ENCODE data around the gene DISC1.

DISC1 gene

GRCh38 chr1:231838521-231838920 lies 211.9 kb downstream of the DISC1 start:
- H3K4me3 ChIP-seq (replicated peaks; ENCODE audit: insufficient read depth, low read length) = no peak overlapping the region

DNA sequence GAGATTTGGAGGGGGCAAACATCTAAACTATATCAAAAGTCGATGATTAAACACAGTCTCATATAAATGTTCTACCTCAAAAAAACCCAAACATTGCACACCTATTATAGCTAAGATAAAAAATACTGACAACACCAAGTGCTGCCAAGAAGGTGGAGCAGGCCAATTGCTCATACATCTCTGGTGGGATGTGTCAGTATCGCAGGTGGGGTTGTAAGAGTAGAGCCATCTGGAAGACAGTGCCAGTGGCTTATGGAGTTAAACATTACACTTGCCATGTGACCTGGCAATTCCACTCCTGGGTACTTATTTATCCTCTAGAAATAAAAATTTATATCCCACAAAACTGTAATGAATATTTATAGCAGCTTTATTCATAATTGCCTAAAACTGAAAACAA lies 213.4 kb downstream of the DISC1 start:
- no peak for DNase-seq (ENCODE audit: low read depth in 1 of 2, low spot score in 1 of 2)
- TF ChIP-seq, protein P1, sequence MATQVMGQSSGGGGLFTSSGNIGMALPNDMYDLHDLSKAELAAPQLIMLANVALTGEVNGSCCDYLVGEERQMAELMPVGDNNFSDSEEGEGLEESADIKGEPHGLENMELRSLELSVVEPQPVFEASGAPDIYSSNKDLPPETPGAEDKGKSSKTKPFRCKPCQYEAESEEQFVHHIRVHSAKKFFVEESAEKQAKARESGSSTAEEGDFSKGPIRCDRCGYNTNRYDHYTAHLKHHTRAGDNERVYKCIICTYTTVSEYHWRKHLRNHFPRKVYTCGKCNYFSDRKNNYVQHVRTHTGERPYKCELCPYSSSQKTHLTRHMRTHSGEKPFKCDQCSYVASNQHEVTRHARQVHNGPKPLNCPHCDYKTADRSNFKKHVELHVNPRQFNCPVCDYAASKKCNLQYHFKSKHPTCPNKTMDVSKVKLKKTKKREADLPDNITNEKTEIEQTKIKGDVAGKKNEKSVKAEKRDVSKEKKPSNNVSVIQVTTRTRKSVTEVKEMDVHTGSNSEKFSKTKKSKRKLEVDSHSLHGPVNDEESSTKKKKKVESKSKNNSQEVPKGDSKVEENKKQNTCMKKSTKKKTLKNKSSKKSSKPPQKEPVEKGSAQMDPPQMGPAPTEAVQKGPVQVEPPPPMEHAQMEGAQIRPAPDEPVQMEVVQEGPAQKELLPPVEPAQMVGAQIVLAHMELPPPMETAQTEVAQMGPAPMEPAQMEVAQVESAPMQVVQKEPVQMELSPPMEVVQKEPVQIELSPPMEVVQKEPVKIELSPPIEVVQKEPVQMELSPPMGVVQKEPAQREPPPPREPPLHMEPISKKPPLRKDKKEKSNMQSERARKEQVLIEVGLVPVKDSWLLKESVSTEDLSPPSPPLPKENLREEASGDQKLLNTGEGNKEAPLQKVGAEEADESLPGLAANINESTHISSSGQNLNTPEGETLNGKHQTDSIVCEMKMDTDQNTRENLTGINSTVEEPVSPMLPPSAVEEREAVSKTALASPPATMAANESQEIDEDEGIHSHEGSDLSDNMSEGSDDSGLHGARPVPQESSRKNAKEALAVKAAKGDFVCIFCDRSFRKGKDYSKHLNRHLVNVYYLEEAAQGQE (IDR thresholded peaks at IDR 0.05; ENCODE audit: insufficient replicate concordance, low read depth) = no peak
- TF ChIP-seq CTCF (IDR thresholded peaks at IDR 0.05; ENCODE audit: insufficient read depth, low read length) (no peak), POLR2AphosphoS5 (IDR thresholded peaks at IDR 0.05; ENCODE audit: low read depth) (no peak), SPI1 (IDR thresholded peaks at IDR 0.05; ENCODE audit: borderline replicate concordance, low read depth) (no peak), GABPA (IDR thresholded peaks at IDR 0.05; ENCODE audit: low read depth) (no peak)
- H3K4me3 ChIP-seq (replicated peaks; ENCODE audit: insufficient read depth, low read length) = no peak overlapping the region
- no peaks in the 10 kb centered on the region for H3K27me3 ChIP-seq (ENCODE audit: insufficient read depth, poor library complexity, severe bottlenecking)
- no peak overlapping the region for H3K27ac ChIP-seq (replicated peaks)

More at GRCh38 chr1:231838521-231838920, 211.9 kb downstream of the DISC1 start:
- Histone ChIP-seq H3K27ac (replicated peaks) (no peak overlapping the region), H3K27me3 (ENCODE audit: insufficient read depth, poor library complexity, severe bottlenecking) (no peaks in the 10 kb centered on the region)
- DNase-seq (ENCODE audit: low read depth in 1 of 2, low spot score in 1 of 2) = no peak
- TF ChIP-seq GABPA (IDR thresholded peaks at IDR 0.05; ENCODE audit: low read depth) (no peak), CTCF (IDR thresholded peaks at IDR 0.05; ENCODE audit: insufficient read depth, low read length) (no peak), SPI1 (IDR thresholded peaks at IDR 0.05; ENCODE audit: borderline replicate concordance, low read depth) (no peak), POLR2AphosphoS5 (IDR thresholded peaks at IDR 0.05; ENCODE audit: low read depth) (no peak)
- TF ChIP-seq, protein P1 (IDR thresholded peaks at IDR 0.05; ENCODE audit: insufficient replicate concordance, low read depth) = no peak

DNA sequence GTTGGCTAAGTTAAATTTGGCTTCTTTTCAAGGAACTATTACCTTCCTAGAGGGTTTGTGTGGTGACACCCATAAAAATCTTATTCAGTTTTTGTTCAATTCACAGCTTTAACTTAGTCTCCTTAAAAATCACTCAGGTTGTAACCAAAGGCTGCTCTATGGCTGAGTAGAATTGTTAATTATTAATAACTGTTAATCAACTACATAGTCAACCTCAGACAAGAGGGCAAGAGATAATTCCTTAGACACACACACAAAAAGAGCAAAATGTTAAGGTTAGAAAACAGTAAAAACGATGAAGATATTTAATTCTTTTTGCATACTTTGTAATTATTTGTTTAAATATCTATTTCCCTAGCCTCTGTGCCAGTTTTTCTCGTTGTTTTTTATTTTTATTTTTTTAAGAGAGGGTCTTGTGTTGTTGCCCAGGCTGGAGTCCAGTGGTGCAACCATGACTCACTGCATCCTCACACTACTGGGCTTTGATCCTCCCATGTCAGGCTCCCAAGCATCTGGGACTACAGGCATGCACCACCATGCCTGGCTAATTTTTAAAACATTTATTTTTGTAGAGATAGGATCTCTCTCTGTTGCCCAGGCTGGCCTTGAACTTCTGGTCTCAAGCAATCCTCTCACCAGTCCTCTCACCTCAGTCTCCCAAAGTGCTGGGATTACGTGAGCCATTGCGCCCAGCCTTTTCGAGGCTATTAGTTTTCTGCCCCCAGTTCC lies 215.2 kb downstream of the DISC1 start:
- H3K4me3 ChIP-seq (replicated peaks; ENCODE audit: insufficient read depth, low read length) = no peak overlapping the region
- DNase-seq (ENCODE audit: low read depth in 1 of 2, low spot score in 1 of 2) = no peak
- no peak overlapping the region for H3K27ac ChIP-seq (replicated peaks)
- TF ChIP-seq GABPA (IDR thresholded peaks at IDR 0.05; ENCODE audit: low read depth) (no peak), SPI1 (IDR thresholded peaks at IDR 0.05; ENCODE audit: borderline replicate concordance, low read depth) (no peak), POLR2AphosphoS5 (IDR thresholded peaks at IDR 0.05; ENCODE audit: low read depth) (no peak), CTCF (IDR thresholded peaks at IDR 0.05; ENCODE audit: insufficient read depth, low read length) (no peak)
- TF ChIP-seq, protein P1 (IDR thresholded peaks at IDR 0.05; ENCODE audit: insufficient replicate concordance, low read depth) = no peak
- H3K27me3 ChIP-seq (ENCODE audit: insufficient read depth, poor library complexity, severe bottlenecking) = no peaks in the 10 kb centered on the region

All from HL-60 (cell line).